Epidermal melanocyte (primary cell): ENCODE measurements around the gene CXXC5.
"Not testable (repeated sequence)": the region's sequence is repeated elsewhere in the genome, so short reads cannot be mapped to it uniquely, and the experiment has no call there.

Experiments
- DNase-seq: peaks from one replicate; pipeline ENCODE4 v3.0.0; 2011; ENCODE audit warnings: low spot score; ENCODE audit not compliant: insufficient read length

CXXC5 gene

GRCh38 chr5:139710319-139711066 is 62.3 kb downstream of the CXXC5 start:
- DNase-seq: no peak

GRCh38 chr5:139711067-139711905 is 63.1 kb downstream of the CXXC5 start:
- DNase-seq: no peak

GRCh38 chr5:139711906-139712224 is 63.7 kb downstream of the CXXC5 start:
- no peak for DNase-seq

GRCh38 chr5:139712412-139712811 is 64.3 kb downstream of the CXXC5 start:
- DNase-seq: no peak

GRCh38 chr5:139713898-139714297 is 65.7 kb downstream of the CXXC5 start:
- DNase-seq: not testable (repeated sequence)

- no peak for DNase-seq
Measured at GRCh38 chr5:139717221-139717620, 69.1 kb downstream of the CXXC5 start.

- DNase-seq: not testable (repeated sequence)
Measured at GRCh38 chr5:139718403-139718802, 70.3 kb downstream of the CXXC5 start.

GRCh38 chr5:139719970-139720369 is 71.8 kb downstream of the CXXC5 start:
- DNase-seq: not testable (repeated sequence)

GRCh38 chr5:139723986-139724587 is 75.9 kb downstream of the CXXC5 start:
- no peak for DNase-seq

GRCh38 chr5:139725073-139725830 is 77.1 kb downstream of the CXXC5 start:
- peak; percentile 71 for DNase-seq

- no peak for DNase-seq
Measured at GRCh38 chr5:139726248-139726647, 78.1 kb downstream of the CXXC5 start.

- not testable (repeated sequence) for DNase-seq
Measured at GRCh38 chr5:139727615-139728014, 79.5 kb downstream of the CXXC5 start.

GRCh38 chr5:139731281-139731680 is 83.1 kb downstream of the CXXC5 start:
- DNase-seq: no peak

GRCh38 chr5:139732019-139732418 is 83.9 kb downstream of the CXXC5 start:
- no peak for DNase-seq

GRCh38 chr5:139733010-139733688 is 85.0 kb downstream of the CXXC5 start:
- no peak for DNase-seq
